Right atrium auricular region (tissue), 2 donors: ENCODE data around the gene MPP3. TPM values are rescaled to one million over a fixed set of nuclear protein-coding genes. Genes with fewer than 3 reads are reported as not detected.

Experiments used
- DNase-seq: peaks from one replicate; pipeline ENCODE4 v3.0.0-alpha.2; 2019; ENCODE audit warnings: low spot score
- H3K27ac ChIP-seq, 2 donors: fragments of 200-600 bp; sonication (generic); 1 replicate in 1 of 2; 2 replicates in 1 of 2; pipeline ENCODE4 v1.5.1; 2016 to 2019
- H3K27me3 ChIP-seq, 2 donors: fragments of 200-600 bp; sonication (generic); one replicate each; pipeline versions ENCODE4 v1.5.1 to v1.6.0; 2017 to 2019
- H3K36me3 ChIP-seq: fragments of 200-600 bp; sonication (generic); one replicate; pipeline ENCODE4 v1.5.1; 2016
- H3K4me1 ChIP-seq, 2 donors: fragments of 200-600 bp; sonication (generic); one replicate each; pipeline versions ENCODE4 v1.5.1 to v1.6.0; 2017 to 2019
- H3K4me3 ChIP-seq, 2 donors: fragments of 200-600 bp; sonication (generic); 1 replicate in 1 of 2; 2 replicates in 1 of 2; pipeline ENCODE4 v1.5.1; 2017 to 2019; ENCODE audit warnings: mild to moderate bottlenecking in 1 of 2, moderate library complexity in 1 of 2
- H3K9me3 ChIP-seq, 2 donors: fragments of 200-600 bp; sonication (generic); one replicate each; pipeline ENCODE4 v1.5.1; 2019
- total RNA-seq, 2 donors: library from RNA; depleted of rRNA; stranded (reverse); fragments of >200 nt; gene quantifications; one replicate each; pipeline ENCODE4 v1.1.0, GENCODE V29; 2016
- TF ChIP-seq, protein P1 (sequence below), 2 donors: fragments of 200-600 bp; sonication (generic); IDR thresholded peaks; one replicate each; pipeline ENCODE4 v1.5.1; 2019; ENCODE audit warnings: antibody characterized with exemption in 2 of 2

Gene MPP3
- total RNA-seq, 2 donors from 2014 or later = 35.0 to 36.2 TPM

DNA sequence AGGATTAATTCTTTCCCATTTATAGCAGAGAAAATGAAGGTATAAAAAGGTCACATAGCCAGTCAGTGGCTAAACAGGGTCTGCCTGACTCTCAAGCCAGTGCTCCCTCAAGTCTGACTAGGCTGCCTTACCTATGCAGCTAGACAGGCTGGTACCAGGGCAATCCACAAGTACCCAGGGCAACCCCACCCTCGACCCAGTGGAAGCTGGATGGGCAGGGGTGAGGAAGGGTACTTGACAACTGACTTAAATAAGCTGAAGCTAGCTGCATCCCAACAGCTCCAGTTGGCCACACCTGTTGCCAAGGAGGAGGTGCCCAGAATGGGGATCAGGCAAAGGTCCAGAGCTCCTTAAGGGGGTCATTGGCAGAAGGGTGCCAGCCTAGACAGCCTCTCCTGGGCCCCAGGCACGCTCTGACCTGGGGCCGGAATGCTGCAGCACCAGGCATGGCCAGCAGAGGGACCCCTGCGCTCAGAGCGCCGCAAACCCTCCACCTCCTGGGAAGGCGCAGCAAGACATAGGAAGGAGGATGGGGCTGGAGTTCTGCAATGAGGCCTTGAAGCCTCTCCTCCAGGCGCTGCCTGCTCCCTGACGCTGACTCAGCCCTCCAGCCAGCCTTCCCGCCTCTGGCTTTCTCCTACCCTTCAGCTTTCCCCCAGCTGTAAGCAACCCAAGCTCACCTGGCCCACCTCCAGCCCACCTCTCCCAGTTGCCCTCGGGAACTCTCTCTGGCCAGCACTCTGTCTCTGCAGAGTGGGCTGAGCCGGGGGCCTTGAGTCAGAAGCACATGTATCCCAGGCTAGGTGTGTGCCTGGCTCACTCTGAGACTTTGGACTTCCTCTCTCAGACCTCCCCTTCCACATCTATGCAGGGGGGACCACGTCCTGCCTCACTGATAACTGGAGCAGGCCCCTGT is 45.6 kb upstream of the MPP3 start:
- Histone ChIP-seq H3K9me3 (no peaks in the 10 kb centered on the region), H3K27ac (peak overlapping the region; percentile 28 to 87), H3K4me3 (no peak overlapping the region), H3K36me3 (peaks cover 24% of the 10 kb centered on the region), H3K27me3 (no peaks in the 10 kb centered on the region), H3K4me1 (peaks cover 0 to 30% of the 10 kb centered on the region in 2 donors)
- TF ChIP-seq, protein P1, sequence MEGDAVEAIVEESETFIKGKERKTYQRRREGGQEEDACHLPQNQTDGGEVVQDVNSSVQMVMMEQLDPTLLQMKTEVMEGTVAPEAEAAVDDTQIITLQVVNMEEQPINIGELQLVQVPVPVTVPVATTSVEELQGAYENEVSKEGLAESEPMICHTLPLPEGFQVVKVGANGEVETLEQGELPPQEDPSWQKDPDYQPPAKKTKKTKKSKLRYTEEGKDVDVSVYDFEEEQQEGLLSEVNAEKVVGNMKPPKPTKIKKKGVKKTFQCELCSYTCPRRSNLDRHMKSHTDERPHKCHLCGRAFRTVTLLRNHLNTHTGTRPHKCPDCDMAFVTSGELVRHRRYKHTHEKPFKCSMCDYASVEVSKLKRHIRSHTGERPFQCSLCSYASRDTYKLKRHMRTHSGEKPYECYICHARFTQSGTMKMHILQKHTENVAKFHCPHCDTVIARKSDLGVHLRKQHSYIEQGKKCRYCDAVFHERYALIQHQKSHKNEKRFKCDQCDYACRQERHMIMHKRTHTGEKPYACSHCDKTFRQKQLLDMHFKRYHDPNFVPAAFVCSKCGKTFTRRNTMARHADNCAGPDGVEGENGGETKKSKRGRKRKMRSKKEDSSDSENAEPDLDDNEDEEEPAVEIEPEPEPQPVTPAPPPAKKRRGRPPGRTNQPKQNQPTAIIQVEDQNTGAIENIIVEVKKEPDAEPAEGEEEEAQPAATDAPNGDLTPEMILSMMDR (IDR thresholded peaks at IDR 0.05) = peak; percentile 89 to 98
- peak; percentile 72 for DNase-seq

DNA sequence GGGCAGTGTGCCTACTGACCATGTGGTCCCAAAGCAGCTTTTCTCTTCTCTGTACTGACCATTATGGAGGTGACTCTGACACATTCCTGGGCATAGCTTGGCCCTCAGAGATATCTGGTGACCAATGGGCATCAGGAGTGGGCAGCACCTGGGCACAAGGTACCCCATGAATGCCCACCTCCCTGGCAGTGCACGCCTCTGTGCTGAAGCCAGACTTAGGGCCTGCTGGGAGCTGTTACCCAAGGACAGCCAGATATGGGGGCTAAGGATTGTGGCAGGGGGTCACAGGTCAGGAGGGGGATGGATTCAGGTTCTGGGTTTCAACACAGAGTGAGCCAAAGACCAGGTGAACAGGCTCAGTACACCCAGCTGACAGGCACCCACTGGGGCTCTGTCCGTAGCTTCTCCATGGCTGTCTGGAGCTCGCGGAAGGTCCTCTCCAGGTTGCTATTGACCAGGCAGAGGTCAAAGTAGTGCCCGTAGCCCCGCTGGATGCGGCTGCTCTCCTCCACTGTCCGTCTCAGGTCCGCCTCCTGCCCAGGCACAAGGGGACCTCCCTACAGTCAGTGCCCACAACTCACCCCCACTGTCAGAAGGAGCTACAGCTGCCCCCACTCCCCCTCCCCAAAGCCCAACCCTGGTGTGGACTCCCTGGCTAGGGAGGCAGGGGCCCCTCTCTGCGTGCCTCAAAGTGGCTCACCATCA is 44.7 kb upstream of the MPP3 start:
- H3K27ac ChIP-seq = peak overlapping the region; percentile 28 to 87
- DNase-seq = no peak

DNA sequence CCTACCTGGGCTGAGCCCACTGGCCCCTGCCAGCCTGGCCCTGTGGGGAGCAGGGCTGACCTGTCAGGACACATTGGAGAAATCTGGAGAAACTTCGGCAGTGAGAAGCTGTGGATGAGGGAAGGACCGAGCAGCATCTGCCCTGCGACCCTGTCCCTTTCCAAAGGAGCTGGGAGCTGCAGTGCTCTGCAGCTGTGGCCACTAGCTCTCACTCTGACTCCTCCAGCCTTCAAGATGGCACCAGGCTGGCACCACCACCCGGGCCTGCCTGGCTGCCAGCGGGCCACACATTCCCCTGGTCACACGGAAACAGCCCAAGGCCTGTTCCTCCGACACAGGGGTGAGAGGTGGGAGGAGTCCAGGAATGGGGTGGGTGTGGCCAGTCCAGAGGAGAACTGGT is 44.1 kb upstream of the MPP3 start:
- Histone ChIP-seq H3K4me3 (no peak overlapping the region), H3K27me3 (no peaks in the 10 kb centered on the region), H3K27ac (peak overlapping the region; percentile 10 to 87), H3K9me3 (no peaks in the 10 kb centered on the region), H3K4me1 (peaks cover 0 to 38% of the 10 kb centered on the region in 2 donors), H3K36me3 (peaks cover 19% of the 10 kb centered on the region)
- no peak for DNase-seq
- TF ChIP-seq, protein P1 (IDR thresholded peaks at IDR 0.05) = no peak

More for the DNA sequence above, 44.7 kb upstream of the MPP3 start:
- Histone ChIP-seq H3K36me3 (peaks cover 24% of the 10 kb centered on the region), H3K27me3 (no peaks in the 10 kb centered on the region), H3K4me3 (no peak overlapping the region), H3K9me3 (no peaks in the 10 kb centered on the region), H3K4me1 (peaks cover 0 to 36% of the 10 kb centered on the region in 2 donors)
- TF ChIP-seq, protein P1 (IDR thresholded peaks at IDR 0.05) = no peak

DNA sequence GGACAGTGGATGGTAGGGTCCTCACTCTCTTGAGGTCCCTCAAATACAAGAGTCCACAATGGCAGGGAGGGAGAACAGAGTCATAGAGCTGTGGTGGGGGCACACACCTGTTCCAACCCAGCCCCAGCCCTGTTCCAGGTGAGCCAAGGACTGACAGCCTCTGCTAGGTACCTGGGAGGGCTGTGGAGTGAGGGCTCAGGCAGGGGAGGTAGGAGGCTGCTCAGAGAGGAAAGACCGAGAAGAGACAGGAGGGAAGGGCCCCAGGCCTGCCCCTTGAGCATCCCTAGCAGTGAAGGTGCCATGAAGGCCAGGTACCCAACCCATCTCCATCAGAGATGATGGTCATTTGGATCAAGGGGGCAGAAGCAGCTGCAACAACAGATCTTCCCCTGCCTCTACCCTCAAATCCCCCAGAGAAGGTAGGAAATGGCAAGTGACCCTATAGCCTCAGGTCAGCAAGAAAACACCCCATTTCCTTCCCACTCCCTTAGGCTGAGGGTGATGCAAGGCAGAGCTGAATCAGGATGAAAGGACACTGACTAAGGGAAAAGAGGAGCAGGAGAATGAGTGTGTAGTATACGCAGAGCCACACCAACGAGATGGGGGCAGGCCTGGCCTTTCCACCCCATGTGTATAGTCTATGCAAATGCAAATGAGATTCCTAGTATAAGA is 42.7 kb upstream of the MPP3 start:
- no peak for DNase-seq

DNA sequence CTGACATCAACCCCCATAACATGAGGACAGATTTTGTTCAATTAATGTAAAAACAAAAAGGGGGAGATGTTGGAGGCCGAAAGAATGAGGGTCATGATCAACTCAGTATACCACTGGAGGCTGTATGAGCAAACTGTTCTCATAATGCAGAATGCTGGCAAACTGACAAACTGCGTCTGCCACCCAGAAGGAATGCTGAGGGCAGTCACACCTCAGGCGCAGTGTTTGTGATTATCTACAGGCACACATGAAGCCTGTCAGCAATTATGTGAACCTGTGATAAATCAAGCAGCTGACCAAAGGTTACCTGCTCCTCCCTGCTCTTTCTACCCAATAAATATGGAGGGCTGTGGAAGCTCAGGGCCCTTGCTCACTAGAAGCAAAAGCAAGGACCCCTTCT is 41.3 kb upstream of the MPP3 start:
- DNase-seq = peak; percentile 59
- Histone ChIP-seq H3K4me3 (no peak overlapping the region), H3K9me3 (no peaks in the 10 kb centered on the region), H3K27me3 (no peaks in the 10 kb centered on the region), H3K4me1 (peaks cover 0 to 41% of the 10 kb centered on the region in 2 donors), H3K36me3 (no peaks in the 10 kb centered on the region), H3K27ac (peak overlapping the region; percentile 77 to 87)
- TF ChIP-seq, protein P1 (IDR thresholded peaks at IDR 0.05) = no peak

More for the DNA sequence above, 42.7 kb upstream of the MPP3 start:
- H3K4me3 ChIP-seq = no peak overlapping the region
- H3K27ac ChIP-seq = peak overlapping the region; percentile 64 to 87
- no peaks in the 10 kb centered on the region for H3K9me3 ChIP-seq
- H3K36me3 ChIP-seq = peaks cover 5% of the 10 kb centered on the region
- H3K27me3 ChIP-seq = no peaks in the 10 kb centered on the region
- TF ChIP-seq, protein P1 (IDR thresholded peaks at IDR 0.05) = no peak
- peaks cover 0 to 41% of the 10 kb centered on the region in 2 donors for H3K4me1 ChIP-seq
